NCI-H2029 (cell line): ENCODE data around the gene ARMC5.
A peak's percentile ranks its signal among the peaks of the same experiment; 100 is the strongest.
"Not testable (repeated sequence)": the region's sequence is repeated elsewhere in the genome, so short reads cannot be mapped to it uniquely, and the experiment has no call there.

ENCODE experiments used
- DNase-seq: peaks from one replicate; lab custom pipeline; 2025; lab: John Stamatoyannopoulos, UW

The ARMC5 gene

DNA sequence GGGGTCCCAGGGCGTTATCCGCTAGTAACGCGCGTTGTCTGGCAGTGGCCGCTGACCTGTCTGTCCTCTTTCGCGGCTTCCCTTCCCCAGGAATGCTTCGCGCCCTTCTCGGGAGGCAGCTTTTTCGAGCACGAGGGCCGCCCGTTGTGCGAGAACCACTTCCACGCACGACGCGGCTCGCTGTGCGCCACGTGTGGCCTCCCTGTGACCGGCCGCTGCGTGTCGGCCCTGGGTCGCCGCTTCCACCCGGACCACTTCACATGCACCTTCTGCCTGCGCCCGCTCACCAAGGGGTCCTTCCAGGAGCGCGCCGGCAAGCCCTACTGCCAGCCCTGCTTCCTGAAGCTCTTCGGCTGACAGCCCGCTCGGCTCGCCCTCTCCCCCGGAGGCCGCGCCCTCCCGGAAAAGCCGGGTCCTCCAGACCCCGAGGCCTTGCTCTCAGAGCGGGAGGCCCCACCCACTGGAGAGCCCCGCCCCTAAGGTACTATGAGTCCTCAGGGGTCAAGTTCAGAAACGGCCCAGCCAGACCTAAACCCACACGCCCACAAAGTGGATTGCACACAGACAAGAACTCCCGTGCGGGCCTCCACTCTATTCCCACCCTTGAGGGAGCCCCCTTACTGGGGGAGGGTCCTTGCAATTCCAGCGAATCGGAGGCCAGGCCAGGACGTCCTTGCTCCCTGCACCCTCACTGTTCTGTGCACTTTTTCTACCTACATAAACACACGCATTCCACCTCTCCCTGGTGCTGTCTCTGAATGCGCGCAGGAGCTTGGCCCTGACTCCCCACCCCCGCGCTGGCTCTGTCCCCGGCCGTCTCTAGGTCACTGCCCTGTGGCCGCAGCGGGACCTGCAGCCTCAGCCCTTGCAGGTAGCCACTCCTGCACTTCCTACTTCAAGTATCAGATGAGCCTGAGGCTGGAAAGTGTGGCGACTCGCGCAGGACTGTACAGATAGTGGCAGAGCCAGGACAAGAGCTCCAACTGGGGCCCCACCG, 18.2 kb downstream of the ARMC5 start:
- DNase-seq: peak; percentile 42

DNA sequence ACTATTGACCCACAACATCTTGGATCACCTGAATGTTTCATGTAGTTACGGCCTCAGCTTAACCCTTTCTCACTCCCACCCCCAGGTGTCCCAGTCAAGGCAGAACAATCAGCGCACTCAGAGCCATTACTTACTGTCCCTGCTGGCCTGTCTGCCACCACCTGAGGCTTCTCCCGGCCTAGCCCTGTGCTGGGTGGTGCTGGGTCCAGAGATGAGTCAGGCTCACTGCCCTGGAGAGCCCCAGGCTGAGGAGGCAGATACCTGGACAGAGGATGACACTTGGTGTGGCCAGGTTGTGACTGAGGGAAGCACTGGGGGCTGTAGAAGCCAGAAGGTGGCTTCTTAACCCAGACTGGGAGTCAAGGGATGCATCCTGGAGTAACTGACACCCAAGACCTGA, 19.7 kb downstream of the ARMC5 start:
- DNase-seq: no peak

DNA sequence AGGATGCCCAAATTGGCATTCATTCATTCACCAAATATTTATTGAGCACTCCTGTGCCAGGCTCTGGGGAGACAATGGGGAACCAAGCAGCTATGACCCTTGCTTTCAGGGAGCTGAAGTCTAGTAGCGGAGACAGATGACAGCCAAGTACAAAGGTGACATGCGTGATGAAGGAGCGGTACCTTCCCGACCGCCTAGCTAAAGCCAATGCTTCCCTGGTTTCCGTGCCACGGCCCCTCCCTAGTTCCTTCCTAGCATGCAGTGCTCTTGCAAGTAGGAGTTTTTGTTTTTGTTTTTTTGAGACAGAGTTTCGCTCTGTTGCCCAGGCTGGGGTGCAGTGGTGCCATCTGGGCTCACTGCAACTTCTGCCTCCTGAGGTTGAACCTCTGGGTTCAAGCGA, 20.4 kb downstream of the ARMC5 start:
- no peak for DNase-seq

DNA sequence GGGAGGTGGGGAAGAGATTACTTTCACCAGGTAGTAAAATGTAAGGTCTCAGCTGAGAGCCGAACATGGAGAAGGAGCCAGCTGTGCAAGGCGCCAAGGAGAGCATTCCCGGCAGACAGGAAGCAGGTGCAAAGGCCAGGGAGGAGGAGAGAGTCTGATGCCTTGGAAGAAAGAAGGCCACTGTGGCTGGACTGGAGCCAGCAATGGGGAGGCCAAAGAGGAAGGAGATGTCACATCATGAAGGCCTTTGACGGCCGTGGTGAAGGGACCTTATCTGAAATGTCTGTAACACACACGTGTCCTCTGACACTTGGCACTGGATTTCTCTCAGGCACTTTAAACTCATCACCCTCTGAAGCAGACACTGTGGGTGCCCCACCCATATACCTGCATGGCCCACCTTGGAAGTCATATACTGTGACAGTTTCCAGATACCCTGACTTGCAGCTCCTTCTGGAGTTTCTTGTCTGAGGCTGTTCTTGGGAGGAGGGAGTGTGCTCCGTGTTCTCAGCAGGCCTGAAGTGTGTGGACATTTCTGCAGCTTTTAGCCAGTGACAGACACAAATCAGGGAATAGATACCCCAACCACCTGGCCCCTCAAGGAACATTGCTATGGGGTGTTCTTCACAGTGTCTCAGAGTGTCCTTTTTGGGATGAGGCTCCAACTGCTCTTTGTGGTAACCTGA, 21.7 kb downstream of the ARMC5 start:
- peak; percentile 33 for DNase-seq

DNA sequence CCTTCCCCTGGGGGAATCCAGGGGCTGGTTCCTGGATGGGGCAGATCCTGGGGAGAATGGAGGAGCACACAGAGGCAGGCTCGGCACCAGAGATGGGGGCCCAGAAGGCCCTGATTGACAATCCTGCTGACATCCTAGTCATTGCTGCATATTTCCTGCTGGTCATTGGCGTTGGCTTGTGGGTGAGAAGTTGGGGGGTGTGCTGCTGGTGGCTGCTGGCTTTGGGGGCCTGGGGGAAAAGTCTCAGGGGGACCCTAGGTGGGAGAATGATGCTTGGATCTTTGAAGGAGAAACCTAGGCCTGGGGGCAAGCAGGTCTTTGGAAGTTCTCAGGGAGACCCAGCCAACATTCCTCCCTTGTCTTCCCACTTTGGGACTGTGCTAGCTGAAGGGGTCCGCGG, 23.8 kb downstream of the ARMC5 start, which contains the start of gene SLC5A2:
Gene SLC5A2 (plus strand): TSS at position 43 of the 400 bp plus-strand sequence. CDS start 14 bp downstream, at position 57.
- no peak for DNase-seq

DNA sequence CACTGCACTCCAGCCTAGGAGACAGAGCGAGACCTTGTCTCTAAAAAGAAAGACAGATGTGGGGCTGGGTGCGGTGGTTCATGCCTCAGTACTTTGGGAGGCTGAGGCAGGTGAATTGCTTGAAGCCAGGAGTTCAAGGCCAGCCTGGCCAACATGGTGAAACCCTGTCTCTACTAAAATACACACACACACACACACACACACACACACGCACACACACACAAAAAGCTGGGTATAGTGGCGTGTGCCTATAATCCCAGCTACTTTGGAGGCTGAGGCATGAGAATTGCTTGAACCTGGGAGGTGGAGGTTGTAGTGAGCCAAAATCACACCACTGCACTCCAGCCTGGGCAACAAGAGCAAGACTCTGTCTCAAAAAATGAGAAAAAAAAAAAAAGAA, 24.7 kb downstream of the ARMC5 start:
- not testable (repeated sequence) for DNase-seq

DNA sequence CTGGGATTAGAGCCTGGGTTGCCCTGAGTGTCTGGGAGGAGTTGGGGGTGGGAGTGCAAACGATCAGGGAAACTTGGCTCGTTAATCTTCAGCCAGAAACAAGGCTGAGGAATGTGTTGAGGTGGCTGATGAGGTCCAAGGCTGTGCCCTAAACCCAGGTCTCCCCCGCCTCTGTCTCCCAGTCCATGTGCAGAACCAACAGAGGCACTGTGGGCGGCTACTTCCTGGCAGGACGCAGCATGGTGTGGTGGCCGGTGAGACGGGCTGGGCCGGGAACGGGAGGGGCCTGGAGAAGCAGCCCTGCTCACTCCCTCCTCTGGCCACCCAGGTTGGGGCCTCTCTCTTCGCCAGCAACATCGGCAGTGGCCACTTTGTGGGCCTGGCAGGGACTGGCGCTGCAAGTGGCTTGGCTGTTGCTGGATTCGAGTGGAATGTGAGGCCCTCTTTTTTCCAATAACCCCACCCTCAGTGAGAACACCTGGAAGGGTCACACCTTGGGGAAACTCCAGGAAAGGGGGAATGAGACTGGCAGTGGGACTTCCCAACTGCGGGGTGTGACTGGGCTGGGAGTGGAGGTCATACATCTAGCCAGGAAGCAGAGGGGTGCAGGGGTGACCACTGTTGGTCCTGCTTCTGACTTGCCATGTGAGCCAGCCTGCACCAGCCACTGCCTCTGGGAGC, 25.3 kb downstream of the ARMC5 start:
- DNase-seq: no peak

DNA sequence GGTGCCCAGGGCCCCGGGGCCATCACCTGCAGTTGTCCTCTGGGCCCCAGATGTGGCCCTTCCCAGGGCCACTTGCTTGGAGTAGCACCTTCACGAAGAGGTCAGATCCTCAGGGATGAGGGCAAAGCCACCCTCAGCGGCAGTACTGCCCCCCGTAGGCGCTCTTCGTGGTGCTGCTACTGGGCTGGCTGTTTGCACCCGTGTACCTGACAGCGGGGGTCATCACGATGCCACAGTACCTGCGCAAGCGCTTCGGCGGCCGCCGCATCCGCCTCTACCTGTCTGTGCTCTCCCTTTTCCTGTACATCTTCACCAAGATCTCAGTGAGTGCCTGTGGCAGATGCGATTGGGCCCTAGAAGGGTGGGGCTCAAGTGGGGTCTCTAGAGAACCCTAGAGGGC, 26.3 kb downstream of the ARMC5 start:
- DNase-seq: no peak

DNA sequence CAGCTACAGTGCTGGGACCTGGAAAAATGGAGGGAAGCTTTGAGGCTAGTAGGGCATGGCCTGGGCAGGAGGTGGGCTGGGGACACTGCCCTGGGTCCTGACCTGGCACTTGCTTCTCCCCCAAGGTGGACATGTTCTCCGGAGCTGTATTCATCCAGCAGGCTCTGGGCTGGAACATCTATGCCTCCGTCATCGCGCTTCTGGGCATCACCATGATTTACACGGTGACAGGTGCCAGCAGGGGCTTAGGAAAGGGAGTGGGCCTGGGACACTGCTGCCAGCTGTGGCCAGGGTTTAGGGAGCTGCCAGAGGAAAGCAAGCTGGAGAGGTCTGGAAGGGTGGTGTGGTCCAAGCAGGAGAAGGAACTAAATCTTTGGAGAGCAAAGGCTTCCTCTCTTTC, 26.7 kb downstream of the ARMC5 start:
- no peak for DNase-seq

DNA sequence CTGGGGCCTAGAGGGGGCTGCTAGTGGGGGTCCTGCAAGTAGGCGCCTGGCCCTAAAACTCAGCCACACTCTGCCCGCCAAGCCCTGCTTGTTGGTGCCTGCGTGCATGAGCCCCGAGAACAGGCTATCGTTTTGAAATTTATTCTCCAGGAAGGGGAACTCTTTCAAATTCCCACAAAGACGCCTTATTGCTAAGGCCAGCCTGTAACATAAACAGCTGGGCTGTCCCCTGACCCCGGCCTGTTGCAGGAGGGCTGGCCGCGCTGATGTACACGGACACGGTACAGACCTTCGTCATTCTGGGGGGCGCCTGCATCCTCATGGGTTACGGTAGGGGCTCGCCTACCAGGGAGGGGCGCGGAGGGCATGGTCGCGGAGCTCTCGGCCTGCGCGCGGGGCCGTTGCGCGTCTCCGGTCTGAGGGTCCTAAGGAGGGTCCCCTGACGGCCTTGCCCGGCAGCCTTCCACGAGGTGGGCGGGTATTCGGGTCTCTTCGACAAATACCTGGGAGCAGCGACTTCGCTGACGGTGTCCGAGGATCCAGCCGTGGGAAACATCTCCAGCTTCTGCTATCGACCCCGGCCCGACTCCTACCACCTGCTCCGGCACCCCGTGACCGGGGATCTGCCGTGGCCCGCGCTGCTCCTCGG, 27.9 kb downstream of the ARMC5 start:
- no peak for DNase-seq

DNA sequence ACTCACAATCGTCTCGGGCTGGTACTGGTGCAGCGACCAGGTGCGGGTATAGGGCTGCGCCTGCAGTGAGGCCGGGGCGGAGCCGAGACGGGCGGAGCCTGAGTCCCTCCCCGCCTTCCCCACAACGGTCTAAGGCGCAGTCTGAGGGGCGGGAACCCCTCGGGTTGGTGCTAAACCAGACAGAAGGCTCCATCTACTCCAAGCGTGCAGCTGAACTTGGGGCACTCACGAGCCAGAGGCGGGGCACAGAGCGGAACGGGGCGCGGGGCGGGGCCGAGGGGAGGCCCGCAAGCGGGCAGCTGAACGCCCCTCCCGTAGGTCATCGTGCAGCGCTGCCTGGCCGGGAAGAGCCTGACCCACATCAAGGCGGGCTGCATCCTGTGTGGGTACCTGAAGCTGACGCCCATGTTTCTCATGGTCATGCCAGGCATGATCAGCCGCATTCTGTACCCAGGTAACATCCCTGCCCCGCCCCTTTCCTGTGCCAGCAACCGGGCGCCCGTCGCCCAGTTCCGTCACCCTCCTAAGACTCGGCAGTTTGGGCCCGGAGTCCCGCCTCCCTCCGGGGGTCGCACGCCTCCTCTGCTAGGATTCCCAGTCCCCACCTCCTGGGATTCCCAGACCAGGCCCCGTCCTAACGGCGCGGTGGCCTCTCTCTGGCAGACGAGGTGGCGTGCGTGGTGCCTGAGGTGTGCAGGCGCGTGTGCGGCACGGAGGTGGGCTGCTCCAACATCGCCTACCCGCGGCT, 28.6 kb downstream of the ARMC5 start:
- no peak for DNase-seq

DNA sequence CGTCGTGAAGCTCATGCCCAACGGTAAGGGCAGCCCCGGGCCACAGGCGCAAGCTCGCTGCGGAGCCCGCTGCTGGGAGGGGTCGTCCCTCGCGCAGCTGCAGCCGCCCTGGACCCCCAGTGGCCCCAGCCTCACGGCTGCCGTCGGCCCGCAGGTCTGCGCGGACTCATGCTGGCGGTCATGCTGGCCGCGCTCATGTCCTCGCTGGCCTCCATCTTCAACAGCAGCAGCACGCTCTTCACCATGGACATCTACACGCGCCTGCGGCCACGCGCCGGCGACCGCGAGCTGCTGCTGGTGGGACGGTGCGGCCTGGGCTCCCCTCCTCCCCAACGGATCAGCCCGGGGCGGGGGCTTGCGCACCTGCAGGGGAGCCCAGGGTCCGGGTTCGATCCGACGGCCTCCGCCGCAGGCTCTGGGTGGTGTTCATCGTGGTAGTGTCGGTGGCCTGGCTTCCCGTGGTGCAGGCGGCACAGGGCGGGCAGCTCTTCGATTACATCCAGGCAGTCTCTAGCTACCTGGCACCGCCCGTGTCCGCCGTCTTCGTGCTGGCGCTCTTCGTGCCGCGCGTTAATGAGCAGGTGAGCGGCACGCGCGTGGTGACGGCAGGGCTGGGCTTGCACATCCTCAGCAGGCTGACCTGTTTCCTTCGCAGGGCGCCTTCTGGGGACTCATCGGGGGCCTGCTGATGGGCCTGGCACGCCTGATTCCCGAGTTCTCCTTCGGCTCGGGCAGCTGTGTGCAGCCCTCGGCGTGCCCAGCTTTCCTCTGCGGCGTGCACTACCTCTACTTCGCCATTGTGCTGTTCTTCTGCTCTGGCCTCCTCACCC, 29.4 kb downstream of the ARMC5 start:
- DNase-seq: no peak

DNA sequence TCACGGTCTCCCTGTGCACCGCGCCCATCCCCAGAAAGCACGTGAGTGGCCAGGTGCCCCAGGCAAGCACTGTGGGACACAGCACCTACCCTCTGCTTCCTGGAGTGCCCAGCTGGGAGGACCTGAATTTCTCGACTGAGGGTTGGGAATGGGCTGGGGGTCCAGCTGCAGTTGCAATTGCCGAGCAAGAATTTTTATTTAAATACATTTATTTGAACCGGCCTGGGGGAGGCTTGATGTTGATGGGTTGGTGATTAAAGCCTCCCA, 29.9 kb downstream of the ARMC5 start:
- no peak for DNase-seq

DNA sequence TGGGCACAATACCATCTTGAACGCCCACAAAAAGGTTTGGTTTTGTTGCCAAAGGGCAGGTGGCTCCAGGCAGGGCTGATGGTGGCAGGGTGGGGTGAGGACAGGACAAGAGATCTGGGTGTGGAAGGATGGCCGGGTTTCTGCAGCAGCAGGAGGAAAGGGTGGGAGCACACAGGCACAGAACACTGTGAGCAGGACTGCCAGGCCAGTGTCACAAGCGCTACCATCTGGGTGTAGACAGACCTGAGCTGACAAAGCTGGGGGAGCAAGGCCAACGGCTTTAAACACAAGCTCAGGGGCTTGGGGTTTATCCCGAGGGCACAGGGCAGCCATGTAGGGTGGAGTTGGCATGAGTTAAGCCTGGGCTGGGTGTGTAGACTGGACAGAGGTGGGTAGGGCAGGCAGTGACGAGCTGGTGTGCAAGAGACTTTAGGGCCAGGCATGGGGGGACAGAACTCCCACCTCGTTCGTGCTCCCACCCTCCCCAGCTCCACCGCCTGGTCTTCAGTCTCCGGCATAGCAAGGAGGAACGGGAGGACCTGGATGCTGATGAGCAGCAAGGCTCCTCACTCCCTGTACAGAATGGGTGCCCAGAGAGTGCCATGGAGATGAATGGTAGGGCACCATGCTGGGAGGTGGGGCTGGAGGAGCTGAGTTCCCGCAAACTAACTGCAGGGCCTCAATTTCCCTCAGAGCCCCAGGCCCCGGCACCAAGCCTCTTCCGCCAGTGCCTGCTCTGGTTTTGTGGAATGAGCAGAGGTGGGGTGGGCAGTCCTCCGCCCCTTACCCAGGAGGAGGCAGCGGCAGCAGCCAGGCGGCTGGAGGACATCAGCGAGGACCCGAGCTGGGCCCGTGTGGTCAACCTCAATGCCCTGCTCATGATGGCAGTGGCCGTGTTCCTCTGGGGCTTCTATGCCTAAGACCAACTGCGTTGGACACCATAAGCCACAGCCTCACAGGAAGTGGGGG, 30.6 kb downstream of the ARMC5 start:
- no peak for DNase-seq

DNA sequence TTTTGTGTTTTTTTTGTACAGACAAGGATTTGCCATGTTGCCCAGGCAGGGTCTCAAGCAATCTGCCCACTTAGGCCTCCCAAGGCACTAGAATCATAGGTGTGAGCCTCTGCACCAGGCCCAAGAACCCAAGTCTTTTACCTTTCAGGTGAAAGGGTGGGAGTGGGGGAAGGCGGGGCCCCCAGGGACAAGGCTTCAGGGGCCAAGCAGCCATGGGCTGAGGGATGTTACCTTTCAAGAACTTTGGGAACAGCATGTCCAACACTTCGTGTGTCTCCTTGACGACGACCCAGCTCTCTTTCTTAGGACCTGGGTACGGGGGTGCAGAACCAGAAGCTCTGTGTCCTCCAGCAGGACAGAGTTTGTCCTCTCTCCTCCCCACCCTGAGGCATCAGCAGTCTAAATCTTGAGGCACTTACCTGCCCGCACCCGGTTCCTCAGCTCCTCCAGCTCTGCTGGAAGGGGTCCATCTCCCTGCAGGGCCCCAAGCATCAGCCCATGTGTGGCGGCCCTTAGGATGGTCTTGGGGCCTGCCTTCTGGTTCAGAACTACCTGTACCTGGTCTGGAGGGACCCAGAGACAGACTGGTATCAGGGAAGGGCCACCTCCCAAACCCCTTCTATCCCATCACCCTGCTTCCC, 32.6 kb downstream of the ARMC5 start:
- DNase-seq: no peak

DNA sequence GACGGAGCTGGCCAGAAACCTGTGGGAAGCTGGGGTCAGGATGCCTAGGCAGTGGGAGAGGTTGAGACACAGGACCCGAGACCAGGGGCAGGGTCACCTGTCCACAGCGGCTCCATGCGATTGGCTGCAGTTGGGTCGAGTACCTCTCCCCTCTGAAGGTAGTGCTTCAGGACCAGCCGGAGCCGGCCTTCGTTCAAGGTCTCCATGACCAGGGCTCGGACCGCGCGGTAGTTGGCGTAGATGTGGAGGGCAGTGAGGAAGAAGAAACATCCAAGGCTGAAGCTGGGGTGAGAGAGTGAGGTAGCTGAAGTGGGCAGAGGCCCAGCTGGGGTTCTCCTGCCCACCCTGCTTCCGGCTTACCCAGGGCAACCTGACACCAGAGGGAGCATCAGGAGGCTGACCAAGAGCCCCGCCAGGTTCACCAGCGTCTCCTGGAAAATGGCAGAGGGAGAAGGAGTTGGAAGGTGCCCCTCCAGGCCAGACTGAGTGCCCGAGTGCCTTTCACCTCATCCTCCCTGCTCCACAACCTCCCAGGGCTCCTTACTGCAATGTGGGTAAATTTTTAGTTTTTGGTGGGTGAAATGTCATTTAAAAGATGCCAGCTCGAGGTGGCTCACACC, 34.3 kb downstream of the ARMC5 start:
- DNase-seq: no peak

DNA sequence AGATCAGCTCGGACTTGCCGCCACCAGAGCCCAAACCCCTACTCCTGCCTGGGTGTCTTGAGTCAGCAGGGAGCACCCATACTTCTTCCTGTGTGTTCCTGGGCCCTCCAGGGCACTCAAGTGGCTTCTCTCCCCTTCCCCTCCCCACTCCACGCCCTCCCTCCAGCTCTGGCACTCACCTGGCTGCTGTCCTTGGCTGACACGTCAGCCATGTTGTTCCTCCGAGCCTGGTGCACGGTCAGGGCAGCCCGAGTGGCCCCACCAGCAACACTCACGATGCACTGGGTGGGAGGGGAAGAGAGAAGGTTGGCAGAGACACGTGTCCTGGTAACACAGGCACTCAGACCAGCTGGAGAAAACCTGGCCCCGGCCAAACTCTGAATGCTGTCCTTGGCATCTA, 37.4 kb downstream of the ARMC5 start:
- DNase-seq: no peak

DNA sequence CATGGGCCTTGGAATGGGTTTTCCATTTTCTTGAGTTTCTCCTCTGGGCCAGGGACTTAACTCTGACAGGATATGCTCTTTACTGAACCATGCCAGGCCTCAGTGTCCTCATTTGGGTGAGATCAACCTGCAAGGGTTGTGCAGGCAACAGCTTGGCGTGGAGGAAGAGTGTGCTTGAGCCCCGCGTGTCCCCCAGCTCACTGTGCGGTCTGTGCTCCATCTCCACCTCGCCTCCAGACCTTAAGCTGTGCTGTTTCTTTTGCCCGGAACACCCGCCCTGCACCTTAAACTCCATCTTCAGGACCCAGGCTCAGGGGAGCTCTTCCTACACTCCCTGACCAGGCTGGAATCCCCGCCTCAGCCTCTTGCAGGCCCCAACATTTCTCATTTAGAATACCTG, 39.2 kb downstream of the ARMC5 start:
- no peak for DNase-seq

DNA sequence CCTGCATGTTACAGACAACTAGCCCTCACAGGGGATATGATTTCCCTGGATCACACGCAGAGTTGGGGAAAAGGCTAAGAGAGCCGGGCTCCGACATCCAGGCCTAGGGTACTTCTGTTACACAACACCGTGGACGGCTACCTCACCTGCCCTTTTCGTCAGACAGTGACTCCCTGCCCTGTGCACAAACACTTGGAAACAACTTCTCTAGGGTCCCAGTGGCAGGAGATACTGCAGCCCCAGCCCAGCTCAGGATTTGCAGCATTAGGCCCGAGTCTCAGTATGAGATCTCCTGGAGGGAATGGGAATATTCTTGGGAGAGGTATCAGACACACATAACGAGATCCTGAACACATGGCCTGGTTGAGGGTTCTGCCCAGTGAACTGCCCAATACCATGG, 40.6 kb downstream of the ARMC5 start:
- DNase-seq: no peak
